Activated T-helper 1 cell treated with anti-CD3 and anti-CD28 coated beads, Interleukin-2, amount 50 U/mL, for 16 hours (primary cell): ENCODE results near the gene AP1AR.
"Not testable (repeated sequence)": the region's sequence is repeated elsewhere in the genome, so short reads cannot be mapped to it uniquely, and the experiment has no call there.

Source experiments
- DNase-seq, 2 donors: peaks; one replicate each; pipeline ENCODE4 v3.0.0-alpha.2; 2020; ENCODE audit warnings: low read depth in 1 of 2, low spot score in 1 of 2

AP1AR gene

GRCh38 chr4:112277705-112278448 lies 46.3 kb downstream of the AP1AR start:
- no peak for DNase-seq

GRCh38 chr4:112279025-112279881 lies 47.7 kb downstream of the AP1AR start:
- no peak for DNase-seq

GRCh38 chr4:112279882-112280315 lies 48.3 kb downstream of the AP1AR start:
- no peak for DNase-seq

- no peak for DNase-seq
These were observed 48.9 kb downstream of the AP1AR start for GRCh38 chr4:112280386-112281056.

- DNase-seq, result not testable (repeated sequence)
These were observed 50.4 kb downstream of the AP1AR start for GRCh38 chr4:112281895-112282398.

GRCh38 chr4:112282860-112283667 lies 51.5 kb downstream of the AP1AR start:
- no peak for DNase-seq

GRCh38 chr4:112284166-112284565 lies 52.6 kb downstream of the AP1AR start:
- DNase-seq, result no peak

GRCh38 chr4:112284662-112285411 lies 53.2 kb downstream of the AP1AR start:
- DNase-seq, result no peak

GRCh38 chr4:112287258-112287989 lies 55.8 kb downstream of the AP1AR start:
- DNase-seq, result no peak

GRCh38 chr4:112288455-112288854 lies 56.9 kb downstream of the AP1AR start:
- DNase-seq, result no peak

- no peak for DNase-seq
These were observed 58.0 kb downstream of the AP1AR start for GRCh38 chr4:112289407-112290253.

- no peak for DNase-seq
These were observed 58.8 kb downstream of the AP1AR start for GRCh38 chr4:112290341-112290740.

- no peak for DNase-seq
These were observed 65.6 kb downstream of the AP1AR start, which contains the start of gene ALPK1 for GRCh38 chr4:112296949-112297880. ALPK1 (plus strand) TSS chr4:112297369.

- no peak for DNase-seq
These were observed 68.1 kb downstream of the AP1AR start for GRCh38 chr4:112299721-112300120.

- DNase-seq, result no peak
These were observed 71.0 kb downstream of the AP1AR start for GRCh38 chr4:112302320-112303274.

GRCh38 chr4:112305477-112305876 lies 73.9 kb downstream of the AP1AR start:
- not testable (repeated sequence) for DNase-seq
